HepG2 (cell line): ENCODE results near the gene LAG3. TPM values are rescaled to one million over a fixed set of nuclear protein-coding genes. Genes with fewer than 3 reads are reported as not detected.
A peak's percentile ranks its signal among the peaks of the same experiment; 100 is the strongest.

Experiments used
- ARNT2 ChIP-seq: sonication (generic); formaldehyde crosslinking; IDR thresholded peaks from 2 replicates; pipeline ENCODE4 v1.8.0; 2022; ENCODE audit warnings: mild to moderate bottlenecking, low read depth, missing genetic modification reagents, moderate library complexity
- BCL3 ChIP-seq: sonication (generic); formaldehyde crosslinking; IDR thresholded peaks from 2 replicates; pipeline ENCODE4 v1.5.1; 2020; ENCODE audit warnings: mild to moderate bottlenecking, missing genetic modification reagents, moderate library complexity
- BRCA1 ChIP-seq: sonication (generic); formaldehyde crosslinking; IDR thresholded peaks from 2 replicates; pipeline ENCODE4 v1.4.0; 2020; ENCODE audit warnings: missing genetic modification reagents
- CBX2 ChIP-seq, 2 experiments: fragments of 200-600 bp in 1 of 2; sonication (generic); formaldehyde crosslinking in 1 of 2; IDR thresholded peaks; 2 replicates each; pipeline versions ENCODE4 v1.7.0 to v1.8.1; 2018 to 2022; ENCODE audit warnings: low read depth in 2 of 2, low read length in 1 of 2, mild to moderate bottlenecking in 1 of 2, missing genetic modification reagents in 1 of 2
- FOXK2 ChIP-seq: fragments of 450-650 bp; IDR thresholded peaks from 2 replicates; pipeline ENCODE4 v1.6.1; 2016
- GTF3A ChIP-seq: sonication (generic); formaldehyde crosslinking; conservative IDR thresholded peaks from 2 replicates; pipeline ENCODE4 v1.4.0; 2020; ENCODE audit warnings: mild to moderate bottlenecking, missing genetic modification reagents
- HOXA7 ChIP-seq: sonication (generic); formaldehyde crosslinking; IDR thresholded peaks from 2 replicates; pipeline ENCODE4 v1.8.1; 2022; ENCODE audit warnings: mild to moderate bottlenecking, missing genetic modification reagents, moderate library complexity
- ISL2 ChIP-seq: sonication (generic); formaldehyde crosslinking; IDR thresholded peaks from 2 replicates; pipeline ENCODE4 v1.5.0; 2020; ENCODE audit warnings: missing genetic modification reagents
- MYPOP ChIP-seq: sonication (generic); formaldehyde crosslinking; IDR thresholded peaks from 2 replicates; pipeline ENCODE4 v1.8.1; 2023; ENCODE audit warnings: mild to moderate bottlenecking, moderate library complexity, missing genetic modification reagents
- PRDM4 ChIP-seq: sonication (generic); formaldehyde crosslinking; IDR thresholded peaks from 2 replicates; pipeline ENCODE4 v1.9.0; 2021; ENCODE audit warnings: missing genetic modification reagents, borderline replicate concordance
- RFX3 ChIP-seq: IDR thresholded peaks from 2 replicates; pipeline ENCODE4 v1.6.1; 2016; ENCODE audit warnings: missing biosample characterization, missing genetic modification reagents
- SKIL ChIP-seq: sonication (generic); formaldehyde crosslinking; IDR thresholded peaks from 2 replicates; pipeline ENCODE4 v1.8.0; 2022; ENCODE audit warnings: missing genetic modification reagents, mild to moderate bottlenecking, moderate library complexity, borderline replicate concordance
- SP1 ChIP-seq, 2 experiments: fragments of 450-650 bp in 1 of 2; sonication (generic) in 1 of 2; formaldehyde crosslinking in 1 of 2; IDR thresholded peaks; 2 replicates each; pipeline versions ENCODE4 v1.4.0 to v1.6.1; 2016 to 2020; ENCODE audit warnings: missing genetic modification reagents in 1 of 2
- ZBTB37 ChIP-seq: sonication (generic); formaldehyde crosslinking; IDR thresholded peaks from 2 replicates; pipeline ENCODE4 v1.4.0; 2020; ENCODE audit warnings: mild to moderate bottlenecking, missing genetic modification reagents
- ZNF253 ChIP-seq: sonication (generic); formaldehyde crosslinking; IDR thresholded peaks from 2 replicates; pipeline ENCODE4 v1.8.0; 2022; ENCODE audit warnings: mild to moderate bottlenecking, missing genetic modification reagents, borderline replicate concordance
- ZNF350 ChIP-seq: sonication (generic); formaldehyde crosslinking; IDR thresholded peaks from 2 replicates; pipeline ENCODE4 v1.4.0; 2020; ENCODE audit warnings: mild to moderate bottlenecking, low read depth, missing genetic modification reagents, borderline replicate concordance
- ZNF605 ChIP-seq: sonication (generic); formaldehyde crosslinking; IDR thresholded peaks from 2 replicates; pipeline ENCODE4 v1.8.0; 2022; ENCODE audit warnings: mild to moderate bottlenecking, missing genetic modification reagents
- ZNF784 ChIP-seq: sonication (generic); formaldehyde crosslinking; IDR thresholded peaks from 2 replicates; pipeline ENCODE4 v1.5.1; 2020; ENCODE audit warnings: missing genetic modification reagents, mild to moderate bottlenecking, borderline replicate concordance
- polyA plus RNA-seq, 8 experiments: library from polyadenylated mRNA; depleted of rRNA in 3 of 8; stranded (reverse) in 7 of 8; unstranded in 1 of 8; fragments of >200 nt; fragmentation: Illumina TruSeq in 4 of 8; extraction: Trizol in 4 of 8; gene quantifications; 2 replicates each; pipeline versions ENCODE4 v1.2.1 to v1.2.3, GENCODE V29; 2011 to 2016; ENCODE audit warnings: low read depth in 4 of 8, missing spikeins in 1 of 8, mixed read lengths in 1 of 8; ENCODE audit not compliant: insufficient read depth in 1 of 8
- total RNA-seq, 5 experiments: library from RNA; depleted of rRNA; stranded (reverse); fragments of >200 nt; fragmentation: Illumina TruSeq; extraction: Trizol; gene quantifications; 2 replicates each; pipeline ENCODE4 v1.2.3, GENCODE V29; 2016; ENCODE audit warnings: low read depth in 1 of 5

LAG3 gene
- total and polyA plus RNA-seq, 2 of the 13 experiments (the other 11 are each of a cell fraction or from before 2014, with no cell fraction given): 0.11 to 0.26 TPM

GRCh38 chr12:6764011-6764828 lies 8.1 kb upstream of the LAG3 start (continued):
- TF ChIP-seq RFX3 (CRISPR knock-in tag) (peak; percentile 80), SP1 (IDR thresholded peaks at IDR 0.05) (no peak), SP1 (CRISPR knock-in tag; IDR thresholded peaks at IDR 0.05) (peak; percentile 6; the same call in 1 of the 2 replicates), ZBTB37 (CRISPR knock-in tag) (no peak), ARNT2 (CRISPR knock-in tag) (0 out of 2 replicates have a peak, but pooled peaks have one; percentile 55), CBX2 (IDR thresholded peaks at IDR 0.05; ENCODE audit: low read depth, low read length) (no peak), CBX2 (CRISPR knock-in tag; IDR thresholded peaks at IDR 0.05; ENCODE audit: low read depth) (no peak), ZNF253 (CRISPR knock-in tag) (no peak), FOXK2 (0 out of 2 replicates have a peak, but pooled peaks have one; percentile 38), MYPOP (CRISPR knock-in tag) (no peak), ZNF350 (CRISPR knock-in tag) (0 out of 2 replicates have a peak, but pooled peaks have one; percentile 30), PRDM4 (CRISPR knock-in tag) (no peak), BRCA1 (no peak), ZNF605 (CRISPR knock-in tag) (peak; percentile 62; the same call in 1 of the 2 replicates), ZNF784 (CRISPR knock-in tag) (0 out of 2 replicates have a peak, but pooled peaks have one; percentile 15), ISL2 (CRISPR knock-in tag) (0 out of 2 replicates have a peak, but pooled peaks have one; percentile 43), BCL3 (CRISPR knock-in tag) (0 out of 2 replicates have a peak, but pooled peaks have one; percentile 25), HOXA7 (CRISPR knock-in tag) (no peak), SKIL (no peak), GTF3A (CRISPR knock-in tag) (no peak)
